HepG2 (cell line): ENCODE measurements around the gene LZTS2. TPM values are rescaled to one million over a fixed set of nuclear protein-coding genes. Genes with fewer than 3 reads are reported as not detected.

Source experiments
- AHR ChIP-seq: IDR thresholded peaks from 2 replicates; pipeline ENCODE4 v1.6.1; 2018; ENCODE audit warnings: missing genetic modification reagents, missing compliant biosample characterization
- ARID4A ChIP-seq: sonication (generic); formaldehyde crosslinking; IDR thresholded peaks from 2 replicates; pipeline ENCODE4 v1.5.0; 2020; ENCODE audit warnings: mild to moderate bottlenecking, missing genetic modification reagents, borderline replicate concordance
- CBX1 ChIP-seq: IDR thresholded peaks from one replicate; pipeline ENCODE4 v1.6.1; 2016; ENCODE audit warnings: antibody characterized with exemption, low read depth
- CREB3 ChIP-seq: sonication (generic); formaldehyde crosslinking; IDR thresholded peaks from 2 replicates; pipeline ENCODE4 v1.5.0; 2020; ENCODE audit warnings: missing genetic modification reagents
- HCFC1 ChIP-seq: fragments of 150-350 bp; IDR thresholded peaks from 2 replicates; pipeline ENCODE4 v1.6.1; 2014; ENCODE audit warnings: low read depth, low read length
- HOMEZ ChIP-seq: IDR thresholded peaks from 2 replicates; pipeline ENCODE4 v1.6.1; 2016; ENCODE audit warnings: low read depth
- IKZF1 ChIP-seq: fragments of 450-650 bp; IDR thresholded peaks from 2 replicates; pipeline ENCODE4 v1.7.1; 2016
- KDM6A ChIP-seq: IDR thresholded peaks from 2 replicates; pipeline ENCODE4 v1.6.1; 2016; ENCODE audit warnings: low read depth
- KMT2A ChIP-seq: sonication (generic); formaldehyde crosslinking; IDR thresholded peaks from 2 replicates; pipeline ENCODE4 v1.4.0; 2020; ENCODE audit warnings: missing genetic modification reagents
- NCOA2 ChIP-seq: sonication (generic); formaldehyde crosslinking; IDR thresholded peaks from 2 replicates; pipeline ENCODE4 v1.8.0; 2022; ENCODE audit warnings: inconsistent platforms
- REL ChIP-seq: sonication (generic); formaldehyde crosslinking; conservative IDR thresholded peaks from 2 replicates; pipeline ENCODE4 v1.8.0; 2022; ENCODE audit warnings: mild to moderate bottlenecking, missing genetic modification reagents, moderate library complexity
- TEF ChIP-seq: sonication (generic); formaldehyde crosslinking; IDR thresholded peaks from 2 replicates; pipeline ENCODE4 v1.5.0; 2020; ENCODE audit warnings: missing genetic modification reagents
- TOE1 ChIP-seq: sonication (generic); formaldehyde crosslinking; IDR thresholded peaks from 2 replicates; pipeline ENCODE4 v1.4.0; 2020; ENCODE audit warnings: mild to moderate bottlenecking, missing genetic modification reagents
- UBTF ChIP-seq: sonication (generic); formaldehyde crosslinking; IDR thresholded peaks from 2 replicates; pipeline ENCODE4 v1.4.0; 2020; ENCODE audit warnings: mild to moderate bottlenecking, missing genetic modification reagents
- YY1 ChIP-seq: IDR thresholded peaks from 2 replicates; pipeline ENCODE4 v1.6.1; 2011; ENCODE audit warnings: low read length, low read depth, moderate library complexity, mild to moderate bottlenecking; ENCODE audit not compliant: insufficient read depth, insufficient replicate concordance
- ZNF614 ChIP-seq: IDR thresholded peaks from 2 replicates; pipeline ENCODE4 v1.6.1; 2018; ENCODE audit warnings: missing biosample characterization, missing genetic modification reagents, inconsistent platforms, borderline replicate concordance
- polyA plus RNA-seq, 8 experiments: library from polyadenylated mRNA; depleted of rRNA in 3 of 8; stranded (reverse) in 7 of 8; unstranded in 1 of 8; fragments of >200 nt; fragmentation: Illumina TruSeq in 4 of 8; extraction: Trizol in 4 of 8; gene quantifications; 2 replicates each; pipeline versions ENCODE4 v1.2.1 to v1.2.3, GENCODE V29; 2011 to 2016; ENCODE audit warnings: low read depth in 4 of 8, missing spikeins in 1 of 8, mixed read lengths in 1 of 8; ENCODE audit not compliant: insufficient read depth in 1 of 8
- total RNA-seq, 5 experiments: library from RNA; depleted of rRNA; stranded (reverse); fragments of >200 nt; fragmentation: Illumina TruSeq; extraction: Trizol; gene quantifications; 2 replicates each; pipeline ENCODE4 v1.2.3, GENCODE V29; 2016; ENCODE audit warnings: low read depth in 1 of 5
- TF ChIP-seq, protein P1 (sequence below): sonication (generic); formaldehyde crosslinking; IDR thresholded peaks from 2 replicates; pipeline ENCODE4 v1.4.0; 2020; ENCODE audit warnings: mild to moderate bottlenecking, missing genetic modification reagents
- TF ChIP-seq, protein P2 (sequence below): sonication (generic); formaldehyde crosslinking; IDR thresholded peaks from 2 replicates; pipeline ENCODE4 v1.8.0; 2022; ENCODE audit warnings: mild to moderate bottlenecking, missing genetic modification reagents, moderate library complexity

Gene LZTS2
- total and polyA plus RNA-seq, 2 of the 13 experiments (the other 11 are each of a cell fraction or from before 2014, with no cell fraction given) = 43.6 to 65.6 TPM

DNA sequence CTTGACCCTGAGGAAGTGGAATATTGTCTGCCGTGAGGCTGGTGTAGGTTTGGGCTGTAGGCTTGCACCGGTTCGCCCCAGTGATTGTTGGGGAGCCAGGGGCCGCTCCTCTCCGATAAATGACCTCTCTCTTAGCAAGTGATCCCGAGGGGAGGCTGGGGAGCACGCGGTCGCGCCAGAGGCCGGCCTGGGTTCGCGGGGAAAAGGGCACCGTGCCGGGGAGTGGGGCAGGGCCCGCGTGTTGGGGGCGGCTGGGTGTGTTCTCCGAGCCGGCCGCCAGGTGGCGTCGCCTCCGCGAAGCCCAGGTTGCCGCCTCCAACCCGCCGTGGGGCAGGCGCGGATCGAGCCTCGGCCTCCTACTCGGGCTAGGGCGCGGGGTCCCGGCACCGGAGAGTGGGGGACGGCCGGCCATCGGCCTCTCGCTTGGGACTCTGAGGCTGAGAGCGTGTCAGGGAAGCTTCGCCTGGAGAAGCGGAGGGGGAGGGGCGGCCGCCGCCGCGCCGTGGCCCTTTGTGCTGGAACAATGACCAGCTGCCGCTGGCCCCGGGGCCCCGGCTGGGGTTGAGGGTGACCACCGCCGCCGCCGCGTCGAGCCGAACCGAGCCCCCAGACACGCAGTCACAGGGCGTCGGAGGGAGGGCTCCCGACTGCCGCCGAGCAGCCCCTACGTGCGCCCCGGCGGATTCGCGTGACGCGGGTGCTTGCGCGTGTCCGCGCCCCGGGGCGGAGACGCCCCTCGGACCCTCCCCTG, 442 bp upstream of the LZTS2 start (continued):
- peak; percentile 40; the same call in 1 of the 2 replicates for TF ChIP-seq KMT2A (CRISPR knock-in tag)
- peak; percentile 60; the same call in 1 of the 2 replicates for TF ChIP-seq ZNF614 (CRISPR knock-in tag)
- TF ChIP-seq HOMEZ (CRISPR knock-in tag) = peak; percentile 17; the same call in 1 of the 2 replicates
- TF ChIP-seq AHR (CRISPR knock-in tag) = no peak
- TF ChIP-seq TEF (CRISPR knock-in tag) = no peak
- TF ChIP-seq, protein P1, sequence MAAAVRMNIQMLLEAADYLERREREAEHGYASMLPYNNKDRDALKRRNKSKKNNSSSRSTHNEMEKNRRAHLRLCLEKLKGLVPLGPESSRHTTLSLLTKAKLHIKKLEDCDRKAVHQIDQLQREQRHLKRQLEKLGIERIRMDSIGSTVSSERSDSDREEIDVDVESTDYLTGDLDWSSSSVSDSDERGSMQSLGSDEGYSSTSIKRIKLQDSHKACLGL = peak; percentile 82
- peak; percentile 14; the same call in 1 of the 2 replicates for TF ChIP-seq NCOA2
- TF ChIP-seq ARID4A (CRISPR knock-in tag) = peak; percentile 83
- no peak for TF ChIP-seq TOE1 (CRISPR knock-in tag)
- TF ChIP-seq IKZF1 = no peak
- no peak for TF ChIP-seq CREB3 (CRISPR knock-in tag)
- TF ChIP-seq UBTF (CRISPR knock-in tag) = peak; percentile 91
- TF ChIP-seq CBX1 = no peak
- no peak for TF ChIP-seq KDM6A (CRISPR knock-in tag)
- no peak for TF ChIP-seq REL
- TF ChIP-seq, protein P2, sequence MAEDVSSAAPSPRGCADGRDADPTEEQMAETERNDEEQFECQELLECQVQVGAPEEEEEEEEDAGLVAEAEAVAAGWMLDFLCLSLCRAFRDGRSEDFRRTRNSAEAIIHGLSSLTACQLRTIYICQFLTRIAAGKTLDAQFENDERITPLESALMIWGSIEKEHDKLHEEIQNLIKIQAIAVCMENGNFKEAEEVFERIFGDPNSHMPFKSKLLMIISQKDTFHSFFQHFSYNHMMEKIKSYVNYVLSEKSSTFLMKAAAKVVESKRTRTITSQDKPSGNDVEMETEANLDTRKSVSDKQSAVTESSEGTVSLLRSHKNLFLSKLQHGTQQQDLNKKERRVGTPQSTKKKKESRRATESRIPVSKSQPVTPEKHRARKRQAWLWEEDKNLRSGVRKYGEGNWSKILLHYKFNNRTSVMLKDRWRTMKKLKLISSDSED = no peak
- no peak for TF ChIP-seq HCFC1
- TF ChIP-seq YY1 = peak; percentile 66
